IMR-90 (cell line): ENCODE data around the gene TACC2. TPM values are rescaled to one million over a fixed set of nuclear protein-coding genes. Genes with fewer than 3 reads are reported as not detected.
A peak's percentile ranks its signal among the peaks of the same experiment; 100 is the strongest.

ENCODE experiments used
- ATAC-seq: fragments of 200-7000 bp; cut with Tn5 transposase; 2 replicates; pipeline ENCODE4 v1.9.1; 2020; ENCODE audit warnings: low read depth, mild to moderate bottlenecking, moderate library complexity
- BruUV-seq: library from RNA; stranded (reverse); fragments of 400-500 nt; replicated peaks from 2 replicates; lab custom pipeline; 2021; lab: Mats Ljungman, UMichigan
- CTCF ChIA-PET: fragments of 300-600 bp; formaldehyde crosslinking; extraction: SDS; loops from one replicate; lab custom pipeline; 2021; ENCODE audit warnings: antibody characterized with exemption; lab: Yijun Ruan, JAX
- POLR2A ChIA-PET: fragments of 300-600 bp; sonication (Branson Sonifier 250); formaldehyde crosslinking; loops from one replicate; lab custom pipeline; 2022; ENCODE audit warnings: antibody characterized with exemption; ENCODE audit not compliant: unreplicated experiment; lab: Charles Lee
- DNase-seq: peaks from one replicate; pipeline ENCODE4 v3.0.0; 2013
- H2AFZ ChIP-seq: replicated peaks from 2 replicates; pipeline ENCODE3; 2013; ENCODE audit warnings: low read length, mild to moderate bottlenecking; ENCODE audit not compliant: poor library complexity
- H2AK5ac ChIP-seq: 2 replicates; pipeline ENCODE4 v1.6.1; 2013; ENCODE audit warnings: low read depth, low read length, inconsistent platforms
- H2AK9ac ChIP-seq: replicated peaks from 2 replicates; pipeline ENCODE3; 2013; ENCODE audit warnings: mild to moderate bottlenecking, low read depth, low read length, moderate library complexity; ENCODE audit not compliant: poor library complexity
- H2BK120ac ChIP-seq: 2 replicates; pipeline ENCODE4 v1.6.1; 2013; ENCODE audit warnings: low read depth, low read length, inconsistent platforms
- H2BK15ac ChIP-seq: 3 replicates; pipeline ENCODE4 v1.6.1; 2013; ENCODE audit warnings: low read depth, low read length, inconsistent platforms
- H2BK20ac ChIP-seq: 2 replicates; pipeline ENCODE4 v1.6.1; 2013; ENCODE audit warnings: low read depth, mild to moderate bottlenecking, inconsistent platforms, low read length, moderate library complexity
- H2BK5ac ChIP-seq: 2 replicates; pipeline ENCODE4 v1.6.1; 2013; ENCODE audit warnings: mild to moderate bottlenecking, low read depth, low read length, inconsistent platforms; ENCODE audit not compliant: poor library complexity, severe bottlenecking
- H3K14ac ChIP-seq: replicated peaks from 2 replicates; pipeline ENCODE4 v1.6.1; 2013; ENCODE audit warnings: low read depth, low read length, inconsistent platforms
- H3K18ac ChIP-seq: 2 replicates; pipeline ENCODE4 v1.6.1; 2013; ENCODE audit warnings: low read depth, low read length, control low read depth
- H3K23ac ChIP-seq: 2 replicates; pipeline ENCODE4 v1.6.1; 2013; ENCODE audit warnings: low read depth, low read length, inconsistent platforms
- H3K27ac ChIP-seq: 2 replicates; pipeline ENCODE4 v1.5.1; 2013; ENCODE audit warnings: mild to moderate bottlenecking, control low read depth, low read length; ENCODE audit not compliant: insufficient read depth
- H3K27me3 ChIP-seq: 2 replicates; pipeline ENCODE4 v1.6.1; 2013; ENCODE audit warnings: low read length; ENCODE audit not compliant: control insufficient read depth, insufficient read depth
- H3K36me3 ChIP-seq: 2 replicates; pipeline ENCODE4 v1.6.1; 2013; ENCODE audit warnings: low read length, mixed read lengths; ENCODE audit not compliant: control insufficient read depth, insufficient read depth
- H3K4ac ChIP-seq: 2 replicates; pipeline ENCODE4 v1.6.1; 2013; ENCODE audit warnings: low read depth, low read length, inconsistent platforms
- H3K4me1 ChIP-seq: 2 replicates; pipeline ENCODE4 v1.6.1; 2013; ENCODE audit warnings: low read length, mixed read lengths; ENCODE audit not compliant: control insufficient read depth, insufficient read depth
- H3K4me2 ChIP-seq: 2 replicates; pipeline ENCODE4 v1.6.1; 2013; ENCODE audit warnings: low read depth, mild to moderate bottlenecking, control low read depth, low read length, moderate library complexity
- H3K4me3 ChIP-seq: 2 replicates; pipeline ENCODE4 v1.5.1; 2013; ENCODE audit warnings: low read depth, mild to moderate bottlenecking, control low read depth, low read length, moderate library complexity; ENCODE audit not compliant: insufficient read depth
- H3K56ac ChIP-seq: 2 replicates; pipeline ENCODE4 v1.6.1; 2013; ENCODE audit warnings: low read length, inconsistent platforms; ENCODE audit not compliant: insufficient read depth; ENCODE audit errors: extremely low read depth
- H3K79me1 ChIP-seq, 2 experiments: 2 replicates each; pipeline ENCODE4 v1.6.1; 2013; ENCODE audit warnings: low read length in 2 of 2, inconsistent platforms in 1 of 2, low read depth in 1 of 2
- H3K9ac ChIP-seq: 2 replicates; pipeline ENCODE4 v1.6.1; 2013; ENCODE audit warnings: low read depth, low read length, control low read depth
- H3K9me1 ChIP-seq: 2 replicates; pipeline ENCODE4 v1.6.1; 2013; ENCODE audit warnings: low read length, inconsistent platforms; ENCODE audit not compliant: insufficient read depth
- H3K9me3 ChIP-seq: 2 replicates; pipeline ENCODE4 v1.6.1; 2013; ENCODE audit warnings: low read length; ENCODE audit not compliant: control insufficient read depth, insufficient read depth
- H4K20me1 ChIP-seq: 2 replicates; pipeline ENCODE4 v1.6.1; 2013; ENCODE audit warnings: low read length, inconsistent platforms; ENCODE audit not compliant: insufficient read depth
- H4K5ac ChIP-seq: 2 replicates; pipeline ENCODE4 v1.6.1; 2013; ENCODE audit warnings: mild to moderate bottlenecking, low read depth, low read length, control low read depth
- H4K8ac ChIP-seq, 2 experiments: 2 replicates each; pipeline ENCODE4 v1.6.1; 2013; ENCODE audit warnings: low read depth in 2 of 2, low read length in 2 of 2, control low read depth in 1 of 2, inconsistent platforms in 1 of 2
- H4K91ac ChIP-seq: 2 replicates; pipeline ENCODE4 v1.6.1; 2013; ENCODE audit warnings: low read depth, low read length, inconsistent platforms; ENCODE audit not compliant: insufficient read depth
- BHLHE40 ChIP-seq: fragments of 150-350 bp; IDR thresholded peaks from 2 replicates; pipeline ENCODE4 v1.6.1; 2016; ENCODE audit warnings: mild to moderate bottlenecking, low read depth, low read length
- CEBPB ChIP-seq: IDR thresholded peaks from 2 replicates; pipeline ENCODE4 v1.6.1; 2012; ENCODE audit warnings: low read depth, low read length, improper control_type of control experiment
- CHD1 ChIP-seq: IDR thresholded peaks from 2 replicates; pipeline ENCODE4 v1.6.1; 2012; ENCODE audit warnings: low read depth, low read length, improper control_type of control experiment
- CTCF ChIP-seq: conservative IDR thresholded peaks from 2 replicates; pipeline ENCODE4 v1.5.1; 2012; ENCODE audit warnings: mild to moderate bottlenecking, low read depth, low read length, improper control_type of control experiment
- ELK1 ChIP-seq: fragments of 150-350 bp; IDR thresholded peaks from 2 replicates; pipeline ENCODE4 v1.6.1; 2016; ENCODE audit warnings: low read depth, mild to moderate bottlenecking, low read length, moderate library complexity, borderline replicate concordance
- FOS ChIP-seq: fragments of 150-350 bp; IDR thresholded peaks from 2 replicates; pipeline ENCODE4 v1.6.1; 2016; ENCODE audit warnings: low read depth, low read length
- MAFK ChIP-seq: IDR thresholded peaks from 2 replicates; pipeline ENCODE4 v1.6.1; 2012; ENCODE audit warnings: low read depth, low read length, improper control_type of control experiment
- MAZ ChIP-seq: IDR thresholded peaks from 2 replicates; pipeline ENCODE4 v1.6.1; 2012; ENCODE audit warnings: low read depth, mild to moderate bottlenecking, low read length, improper control_type of control experiment, moderate library complexity, borderline replicate concordance
- MXI1 ChIP-seq: IDR thresholded peaks from 2 replicates; pipeline ENCODE4 v1.6.1; 2012; ENCODE audit warnings: low read depth, mild to moderate bottlenecking, low read length, moderate library complexity, borderline replicate concordance
- NFE2L2 ChIP-seq: fragments of 150-350 bp; IDR thresholded peaks from 2 replicates; pipeline ENCODE4 v1.6.1; 2016; ENCODE audit warnings: low read depth, mild to moderate bottlenecking, low read length
- POLR2A ChIP-seq: IDR thresholded peaks from 2 replicates; pipeline ENCODE4 v1.6.1; 2012; ENCODE audit warnings: mild to moderate bottlenecking, low read depth, low read length
- RAD21 ChIP-seq: IDR thresholded peaks from 2 replicates; pipeline ENCODE4 v1.6.1; 2012; ENCODE audit warnings: low read length, improper control_type of control experiment
- RCOR1 ChIP-seq: IDR thresholded peaks from 2 replicates; pipeline ENCODE4 v1.6.1; 2012; ENCODE audit warnings: mild to moderate bottlenecking, low read length, improper control_type of control experiment; ENCODE audit not compliant: insufficient replicate concordance
- RFX5 ChIP-seq: IDR thresholded peaks from 2 replicates; pipeline ENCODE4 v1.8.0; 2012; ENCODE audit warnings: low read depth, mild to moderate bottlenecking, low read length, moderate library complexity
- WGBS, 2 experiments: methylation state at CpG; one replicate each; pipeline versions ENCODE4 v1.1.5 to v1.1.7; 2013; ENCODE audit warnings: missing lambda C conversion rate in 2 of 2; ENCODE audit not compliant: insufficient read length in 1 of 2; ENCODE audit errors: extremely low coverage in 2 of 2; 5-methylcytosine and 5-hydroxymethylcytosine counted together
- dilution Hi-C: fragments of 300-500 bp; cut with HindIII; formaldehyde crosslinking; loops from one replicate; pipeline ENCODE4 v1.14.3; 2018; ENCODE audit warnings: low sequenced_read_pairs; ENCODE audit not compliant: unreplicated experiment
- in situ Hi-C: fragments of 300-500 bp; cut with MboI; formaldehyde crosslinking; loops from 3 replicates; pipeline ENCODE4 v1.14.3; 2019; ENCODE audit warnings: low sequenced_read_pairs, inconsistent platforms, mixed read lengths
- intact Hi-C: fragments of 100-400 bp; cut with micrococcal nuclease; formaldehyde crosslinking; loops from 2 replicates; pipeline ENCODE4 v1.10.0; 2022
- polyA plus RNA-seq, 3 experiments: library from polyadenylated mRNA; depleted of rRNA; stranded (reverse); fragments of >200 nt; gene quantifications; 2 replicates each; pipeline ENCODE4 v1.2.3, GENCODE V29; 2012; ENCODE audit warnings: low replicate concordance in 1 of 3
- total RNA-seq: library from RNA; depleted of rRNA; stranded (reverse); fragments of >200 nt; gene quantifications from 2 replicates; pipeline ENCODE4 v1.2.3, GENCODE V29; 2012

The TACC2 gene
- total and polyA plus RNA-seq, 2 of the 4 experiments (the other 2 are of a cell fraction) = 2.9 to 15.4 TPM

GRCh38 chr10:122019414-122019975, 30.5 kb downstream of the TACC2 start:
- H3K9ac ChIP-seq = no peak overlapping the region
- no peak overlapping the region for H4K5ac ChIP-seq
- no peak overlapping the region for H4K8ac ChIP-seq
- H2AFZ ChIP-seq = peak overlapping the region; percentile 48
- no peak overlapping the region for H3K14ac ChIP-seq
- H3K4me3 ChIP-seq = no peak overlapping the region
- peaks cover 21% of the 10 kb centered on the region for H3K27me3 ChIP-seq
- H2AK5ac ChIP-seq = no peak overlapping the region
- H4K91ac ChIP-seq = no peak overlapping the region
- ATAC-seq = no peak
- no peak overlapping the region for H3K56ac ChIP-seq
- TF ChIP-seq BHLHE40 (no peak), RAD21 (no peak), MAZ (no peak), NFE2L2 (no peak), ELK1 (no peak), CHD1 (no peak), MXI1 (no peak), CTCF (no peak), FOS (no peak), CEBPB (no peak), MAFK (no peak), POLR2A (no peak), RCOR1 (no peak), RFX5 (no peak)
- no peaks in the 10 kb centered on the region for H3K36me3 ChIP-seq
- H3K9me3 ChIP-seq = no peaks in the 10 kb centered on the region
- dilution Hi-C loops = no loop called here
- 66% methylated on average over 18 of the region's 24 CpGs; no CpG with 5 or more reads in 1 of the 2 experiments for WGBS, 2 experiments
- H3K9me1 ChIP-seq = no peaks in the 10 kb centered on the region
- intact Hi-C loops = no loop called here
- H3K27ac ChIP-seq = no peak overlapping the region
- no TSS peak for BruUV-seq
- no peak overlapping the region for H2BK15ac ChIP-seq
- H3K4ac ChIP-seq = no peak overlapping the region
- no peaks in the 10 kb centered on the region for H4K20me1 ChIP-seq
- no peak overlapping the region for H2BK20ac ChIP-seq
- no peak overlapping the region for H3K4me2 ChIP-seq
- H2BK5ac ChIP-seq = no peak overlapping the region
- no peak overlapping the region for H3K18ac ChIP-seq
- no peaks in the 10 kb centered on the region for H3K4me1 ChIP-seq
- DNase-seq = no peak
- in situ Hi-C loops = no loop called here
- CTCF ChIA-PET = no interaction called here
- no peak overlapping the region for H3K23ac ChIP-seq
- peak overlapping the region; percentile 42 for H2AK9ac ChIP-seq
- no peak overlapping the region for H2BK120ac ChIP-seq
- POLR2A ChIA-PET = no interaction called here
- H3K79me1 ChIP-seq = no peaks in the 10 kb centered on the region
